IMR-90 (cell line): Measurements from ENCODE around the gene MCF2L. TPM values are rescaled to one million over a fixed set of nuclear protein-coding genes. Genes with fewer than 3 reads are reported as not detected.

Experiments used
- ATAC-seq: fragments of 200-7000 bp; cut with Tn5 transposase; 2 replicates; pipeline ENCODE4 v1.9.1; 2020; ENCODE audit warnings: low read depth, mild to moderate bottlenecking, moderate library complexity
- BruUV-seq: library from RNA; stranded (reverse); fragments of 400-500 nt; replicated peaks from 2 replicates; lab custom pipeline; 2021; lab: Mats Ljungman, UMichigan
- CTCF ChIA-PET: fragments of 300-600 bp; formaldehyde crosslinking; extraction: SDS; loops from one replicate; lab custom pipeline; 2021; ENCODE audit warnings: antibody characterized with exemption; lab: Yijun Ruan, JAX
- POLR2A ChIA-PET: fragments of 300-600 bp; sonication (Branson Sonifier 250); formaldehyde crosslinking; loops from one replicate; lab custom pipeline; 2022; ENCODE audit warnings: antibody characterized with exemption; ENCODE audit not compliant: unreplicated experiment; lab: Charles Lee
- DNase-seq: peaks from one replicate; pipeline ENCODE4 v3.0.0; 2013
- H2AFZ ChIP-seq: replicated peaks from 2 replicates; pipeline ENCODE3; 2013; ENCODE audit warnings: low read length, mild to moderate bottlenecking; ENCODE audit not compliant: poor library complexity
- H2AK5ac ChIP-seq: 2 replicates; pipeline ENCODE4 v1.6.1; 2013; ENCODE audit warnings: low read depth, low read length, inconsistent platforms
- H2AK9ac ChIP-seq: replicated peaks from 2 replicates; pipeline ENCODE3; 2013; ENCODE audit warnings: mild to moderate bottlenecking, low read depth, low read length, moderate library complexity; ENCODE audit not compliant: poor library complexity
- H2BK120ac ChIP-seq: 2 replicates; pipeline ENCODE4 v1.6.1; 2013; ENCODE audit warnings: low read depth, low read length, inconsistent platforms
- H2BK15ac ChIP-seq: 3 replicates; pipeline ENCODE4 v1.6.1; 2013; ENCODE audit warnings: low read depth, low read length, inconsistent platforms
- H2BK20ac ChIP-seq: 2 replicates; pipeline ENCODE4 v1.6.1; 2013; ENCODE audit warnings: low read depth, mild to moderate bottlenecking, inconsistent platforms, low read length, moderate library complexity
- H2BK5ac ChIP-seq: 2 replicates; pipeline ENCODE4 v1.6.1; 2013; ENCODE audit warnings: mild to moderate bottlenecking, low read depth, low read length, inconsistent platforms; ENCODE audit not compliant: poor library complexity, severe bottlenecking
- H3K14ac ChIP-seq: replicated peaks from 2 replicates; pipeline ENCODE4 v1.6.1; 2013; ENCODE audit warnings: low read depth, low read length, inconsistent platforms
- H3K18ac ChIP-seq: 2 replicates; pipeline ENCODE4 v1.6.1; 2013; ENCODE audit warnings: low read depth, low read length, control low read depth
- H3K23ac ChIP-seq: 2 replicates; pipeline ENCODE4 v1.6.1; 2013; ENCODE audit warnings: low read depth, low read length, inconsistent platforms
- H3K27ac ChIP-seq: 2 replicates; pipeline ENCODE4 v1.5.1; 2013; ENCODE audit warnings: mild to moderate bottlenecking, control low read depth, low read length; ENCODE audit not compliant: insufficient read depth
- H3K27me3 ChIP-seq: 2 replicates; pipeline ENCODE4 v1.6.1; 2013; ENCODE audit warnings: low read length; ENCODE audit not compliant: control insufficient read depth, insufficient read depth
- H3K36me3 ChIP-seq: 2 replicates; pipeline ENCODE4 v1.6.1; 2013; ENCODE audit warnings: low read length, mixed read lengths; ENCODE audit not compliant: control insufficient read depth, insufficient read depth
- H3K4ac ChIP-seq: 2 replicates; pipeline ENCODE4 v1.6.1; 2013; ENCODE audit warnings: low read depth, low read length, inconsistent platforms
- H3K4me1 ChIP-seq: 2 replicates; pipeline ENCODE4 v1.6.1; 2013; ENCODE audit warnings: low read length, mixed read lengths; ENCODE audit not compliant: control insufficient read depth, insufficient read depth
- H3K4me2 ChIP-seq: 2 replicates; pipeline ENCODE4 v1.6.1; 2013; ENCODE audit warnings: low read depth, mild to moderate bottlenecking, control low read depth, low read length, moderate library complexity
- H3K4me3 ChIP-seq: 2 replicates; pipeline ENCODE4 v1.5.1; 2013; ENCODE audit warnings: low read depth, mild to moderate bottlenecking, control low read depth, low read length, moderate library complexity; ENCODE audit not compliant: insufficient read depth
- H3K56ac ChIP-seq: 2 replicates; pipeline ENCODE4 v1.6.1; 2013; ENCODE audit warnings: low read length, inconsistent platforms; ENCODE audit not compliant: insufficient read depth; ENCODE audit errors: extremely low read depth
- H3K79me1 ChIP-seq, 2 experiments: 2 replicates each; pipeline ENCODE4 v1.6.1; 2013; ENCODE audit warnings: low read length in 2 of 2, inconsistent platforms in 1 of 2, low read depth in 1 of 2
- H3K9ac ChIP-seq: 2 replicates; pipeline ENCODE4 v1.6.1; 2013; ENCODE audit warnings: low read depth, low read length, control low read depth
- H3K9me1 ChIP-seq: 2 replicates; pipeline ENCODE4 v1.6.1; 2013; ENCODE audit warnings: low read length, inconsistent platforms; ENCODE audit not compliant: insufficient read depth
- H3K9me3 ChIP-seq: 2 replicates; pipeline ENCODE4 v1.6.1; 2013; ENCODE audit warnings: low read length; ENCODE audit not compliant: control insufficient read depth, insufficient read depth
- H4K20me1 ChIP-seq: 2 replicates; pipeline ENCODE4 v1.6.1; 2013; ENCODE audit warnings: low read length, inconsistent platforms; ENCODE audit not compliant: insufficient read depth
- H4K5ac ChIP-seq: 2 replicates; pipeline ENCODE4 v1.6.1; 2013; ENCODE audit warnings: mild to moderate bottlenecking, low read depth, low read length, control low read depth
- H4K8ac ChIP-seq, 2 experiments: 2 replicates each; pipeline ENCODE4 v1.6.1; 2013; ENCODE audit warnings: low read depth in 2 of 2, low read length in 2 of 2, control low read depth in 1 of 2, inconsistent platforms in 1 of 2
- H4K91ac ChIP-seq: 2 replicates; pipeline ENCODE4 v1.6.1; 2013; ENCODE audit warnings: low read depth, low read length, inconsistent platforms; ENCODE audit not compliant: insufficient read depth
- CEBPB ChIP-seq: IDR thresholded peaks from 2 replicates; pipeline ENCODE4 v1.6.1; 2012; ENCODE audit warnings: low read depth, low read length, improper control_type of control experiment
- CHD1 ChIP-seq: IDR thresholded peaks from 2 replicates; pipeline ENCODE4 v1.6.1; 2012; ENCODE audit warnings: low read depth, low read length, improper control_type of control experiment
- FOS ChIP-seq: fragments of 150-350 bp; IDR thresholded peaks from 2 replicates; pipeline ENCODE4 v1.6.1; 2016; ENCODE audit warnings: low read depth, low read length
- MAFK ChIP-seq: IDR thresholded peaks from 2 replicates; pipeline ENCODE4 v1.6.1; 2012; ENCODE audit warnings: low read depth, low read length, improper control_type of control experiment
- MAZ ChIP-seq: IDR thresholded peaks from 2 replicates; pipeline ENCODE4 v1.6.1; 2012; ENCODE audit warnings: low read depth, mild to moderate bottlenecking, low read length, improper control_type of control experiment, moderate library complexity, borderline replicate concordance
- POLR2A ChIP-seq: IDR thresholded peaks from 2 replicates; pipeline ENCODE4 v1.6.1; 2012; ENCODE audit warnings: mild to moderate bottlenecking, low read depth, low read length
- RAD21 ChIP-seq: IDR thresholded peaks from 2 replicates; pipeline ENCODE4 v1.6.1; 2012; ENCODE audit warnings: low read length, improper control_type of control experiment
- WGBS, 2 experiments: methylation state at CpG; one replicate each; pipeline versions ENCODE4 v1.1.5 to v1.1.7; 2013; ENCODE audit warnings: missing lambda C conversion rate in 2 of 2; ENCODE audit not compliant: insufficient read length in 1 of 2; ENCODE audit errors: extremely low coverage in 2 of 2; 5-methylcytosine and 5-hydroxymethylcytosine counted together
- dilution Hi-C: fragments of 300-500 bp; cut with HindIII; formaldehyde crosslinking; loops from one replicate; pipeline ENCODE4 v1.14.3; 2018; ENCODE audit warnings: low sequenced_read_pairs; ENCODE audit not compliant: unreplicated experiment
- in situ Hi-C: fragments of 300-500 bp; cut with MboI; formaldehyde crosslinking; loops from 3 replicates; pipeline ENCODE4 v1.14.3; 2019; ENCODE audit warnings: low sequenced_read_pairs, inconsistent platforms, mixed read lengths
- intact Hi-C: fragments of 100-400 bp; cut with micrococcal nuclease; formaldehyde crosslinking; loops from 2 replicates; pipeline ENCODE4 v1.10.0; 2022
- polyA plus RNA-seq, 3 experiments: library from polyadenylated mRNA; depleted of rRNA; stranded (reverse); fragments of >200 nt; gene quantifications; 2 replicates each; pipeline ENCODE4 v1.2.3, GENCODE V29; 2012; ENCODE audit warnings: low replicate concordance in 1 of 3
- total RNA-seq: library from RNA; depleted of rRNA; stranded (reverse); fragments of >200 nt; gene quantifications from 2 replicates; pipeline ENCODE4 v1.2.3, GENCODE V29; 2012
- TF ChIP-seq, protein P1 (sequence below): conservative IDR thresholded peaks from 2 replicates; pipeline ENCODE4 v1.5.1; 2012; ENCODE audit warnings: mild to moderate bottlenecking, low read depth, low read length, improper control_type of control experiment

MCF2L gene
- total and polyA plus RNA-seq, 2 of the 4 experiments (the other 2 are of a cell fraction): 0.18 TPM; not detected in 1

DNA sequence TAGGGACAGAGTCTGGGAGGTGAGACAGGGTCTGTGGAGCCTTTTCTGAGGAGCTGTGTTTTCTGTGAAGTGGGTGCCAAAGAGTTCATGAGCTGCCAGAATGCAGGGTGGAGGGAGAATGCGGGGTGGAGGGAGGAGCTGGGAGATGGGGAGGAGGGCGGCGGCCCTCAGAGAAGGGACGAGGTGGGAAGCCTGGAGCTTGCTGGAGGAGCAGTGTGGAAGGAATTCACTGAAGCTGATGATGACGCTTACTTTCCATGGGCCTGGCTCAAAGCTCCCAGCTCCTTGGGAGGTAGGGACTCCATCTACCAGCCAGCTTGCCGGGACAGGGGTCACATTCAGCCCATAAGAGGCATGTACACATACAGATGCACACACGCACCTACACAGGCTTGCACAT lies 62.5 kb downstream of the MCF2L start:
- Histone ChIP-seq H3K4ac (no peak overlapping the region), H2BK120ac (no peak overlapping the region), H2AFZ (no peak overlapping the region), H2AK5ac (no peak overlapping the region), H3K79me1 (no peaks in the 10 kb centered on the region), H3K14ac (no peak overlapping the region), H2BK20ac (no peak overlapping the region), H2BK15ac (no peak overlapping the region), H3K4me2 (no peak overlapping the region), H3K27ac (no peak overlapping the region), H3K4me1 (no peaks in the 10 kb centered on the region), H3K27me3 (peaks cover 22% of the 10 kb centered on the region), H4K8ac (no peak overlapping the region), H2AK9ac (no peak overlapping the region), H3K56ac (no peak overlapping the region), H3K4me3 (no peak overlapping the region), H4K20me1 (no peaks in the 10 kb centered on the region), H4K91ac (no peak overlapping the region), H2BK5ac (no peak overlapping the region), H4K5ac (no peak overlapping the region), H3K18ac (no peak overlapping the region), H3K9me1 (no peaks in the 10 kb centered on the region), H3K36me3 (no peaks in the 10 kb centered on the region), H3K9ac (no peak overlapping the region), H3K9me3 (no peaks in the 10 kb centered on the region), H3K23ac (no peak overlapping the region)
- DNase-seq: no peak
- WGBS, 2 experiments: no CpG with 5 or more reads among the region's 7 CpGs
- TF ChIP-seq CEBPB: no peak
- TF ChIP-seq POLR2A: no peak
- TF ChIP-seq MAFK: no peak
- TF ChIP-seq, protein P1, sequence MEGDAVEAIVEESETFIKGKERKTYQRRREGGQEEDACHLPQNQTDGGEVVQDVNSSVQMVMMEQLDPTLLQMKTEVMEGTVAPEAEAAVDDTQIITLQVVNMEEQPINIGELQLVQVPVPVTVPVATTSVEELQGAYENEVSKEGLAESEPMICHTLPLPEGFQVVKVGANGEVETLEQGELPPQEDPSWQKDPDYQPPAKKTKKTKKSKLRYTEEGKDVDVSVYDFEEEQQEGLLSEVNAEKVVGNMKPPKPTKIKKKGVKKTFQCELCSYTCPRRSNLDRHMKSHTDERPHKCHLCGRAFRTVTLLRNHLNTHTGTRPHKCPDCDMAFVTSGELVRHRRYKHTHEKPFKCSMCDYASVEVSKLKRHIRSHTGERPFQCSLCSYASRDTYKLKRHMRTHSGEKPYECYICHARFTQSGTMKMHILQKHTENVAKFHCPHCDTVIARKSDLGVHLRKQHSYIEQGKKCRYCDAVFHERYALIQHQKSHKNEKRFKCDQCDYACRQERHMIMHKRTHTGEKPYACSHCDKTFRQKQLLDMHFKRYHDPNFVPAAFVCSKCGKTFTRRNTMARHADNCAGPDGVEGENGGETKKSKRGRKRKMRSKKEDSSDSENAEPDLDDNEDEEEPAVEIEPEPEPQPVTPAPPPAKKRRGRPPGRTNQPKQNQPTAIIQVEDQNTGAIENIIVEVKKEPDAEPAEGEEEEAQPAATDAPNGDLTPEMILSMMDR: no peak
- no peak for TF ChIP-seq FOS
- TF ChIP-seq RAD21: no peak
- TF ChIP-seq MAZ: no peak
- no peak for TF ChIP-seq CHD1
- ATAC-seq: no peak
- CTCF ChIA-PET: no interaction called here
- no TSS peak for BruUV-seq
- dilution Hi-C loops: no loop called here
- in situ Hi-C loops: no loop called here
- intact Hi-C loops: no loop called here
- POLR2A ChIA-PET: no interaction called here
